HepG2 (cell line): ENCODE results near the gene DTNA. TPM values are rescaled to one million over a fixed set of nuclear protein-coding genes. Genes with fewer than 3 reads are reported as not detected.

ENCODE experiments used
- ATAC-seq: fragments of 200-7000 bp; cut with Tn5 transposase; 3 replicates; pipeline ENCODE4 v1.9.1; 2020; ENCODE audit warnings: mild to moderate bottlenecking, moderate library complexity
- BruUV-seq: library from RNA; stranded (reverse); fragments of 400-500 nt; replicated peaks from 2 replicates; lab custom pipeline; 2021; lab: Mats Ljungman, UMichigan
- CTCF ChIA-PET: fragments of 300-600 bp; formaldehyde crosslinking; extraction: SDS; loops from one replicate; lab custom pipeline; 2021; ENCODE audit warnings: low total read pairs, inconsistent platforms, low intra/inter-chr PET ratio; lab: Yijun Ruan, JAX
- POLR2A ChIA-PET: fragments of 350-600 bp; sonication (Branson Sonifier 250); formaldehyde crosslinking; loops from one replicate; lab custom pipeline; 2020; ENCODE audit warnings: antibody characterized with exemption, inconsistent platforms; lab: Yijun Ruan, JAX
- DNase-seq: peaks from one replicate; pipeline ENCODE4 v3.0.0-alpha.2; 2015; ENCODE audit warnings: low spot score
- FAIRE-seq: peaks from 3 replicates; lab custom pipeline; 2011; peaks lifted over from hg19 to GRCh38; lab: Jason Lieb, UNC
- H2AFZ ChIP-seq: one replicate; pipeline ENCODE4 v1.6.1; 2011; ENCODE audit warnings: low read length, inconsistent platforms
- H3K27ac ChIP-seq: fragments of 300-600 bp; 3 replicates; pipeline ENCODE4 v1.8.0; 2011; ENCODE audit warnings: mixed run types, mild to moderate bottlenecking, mixed read lengths, low read length, inconsistent platforms; ENCODE audit not compliant: insufficient read depth; ENCODE audit errors: extremely low read length
- H3K27me3 ChIP-seq, 2 experiments: fragments of 200-600 bp in 1 of 2; 2 replicates in 1 of 2; 3 replicates in 1 of 2; pipeline versions ENCODE4 v1.6.0 to v1.8.0; 2011; ENCODE audit warnings: low read length in 2 of 2, mild to moderate bottlenecking in 2 of 2, moderate library complexity in 2 of 2, inconsistent platforms in 1 of 2; ENCODE audit not compliant: insufficient read depth in 2 of 2, control insufficient read depth in 1 of 2
- H3K36me3 ChIP-seq, 2 experiments: fragments of 200-600 bp in 1 of 2; replicated peaks in 1 of 2; 2 replicates in 1 of 2; 3 replicates in 1 of 2; pipeline versions ENCODE4 v1.5.1 to v1.8.0; 2011; ENCODE audit warnings: low read length in 2 of 2, inconsistent platforms in 1 of 2; ENCODE audit not compliant: insufficient read depth in 2 of 2, control insufficient read depth in 1 of 2
- H3K4me1 ChIP-seq: 2 replicates; pipeline ENCODE4 v1.5.1; 2012; ENCODE audit warnings: low read length, inconsistent platforms; ENCODE audit not compliant: insufficient read depth
- H3K4me2 ChIP-seq: 2 replicates; pipeline ENCODE4 v1.6.0; 2011; ENCODE audit warnings: low read depth, low read length, inconsistent platforms
- H3K4me3 ChIP-seq, 3 experiments: fragments of 200-600 bp in 1 of 3; sonication (generic), shearing (Covaris generic) in 1 of 3; replicated peaks in 1 of 3; 2 replicates each; pipeline ENCODE4 v1.5.1; 2011 to 2016; ENCODE audit warnings: low read length in 3 of 3, inconsistent platforms in 2 of 3, low read depth in 2 of 3, mild to moderate bottlenecking in 2 of 3, control low read depth in 1 of 3, mixed read lengths in 1 of 3; ENCODE audit not compliant: insufficient read depth in 1 of 3
- H3K79me2 ChIP-seq: one replicate; pipeline ENCODE4 v1.6.1; 2011; ENCODE audit warnings: low read length, inconsistent platforms; ENCODE audit not compliant: insufficient read depth
- H3K9ac ChIP-seq: 2 replicates; pipeline ENCODE4 v1.6.0; 2011; ENCODE audit warnings: mild to moderate bottlenecking, low read depth, low read length, inconsistent platforms; ENCODE audit not compliant: insufficient read depth
- H3K9me3 ChIP-seq: 2 replicates; pipeline ENCODE4 v1.5.1; 2012; ENCODE audit warnings: mild to moderate bottlenecking, low read length
- H4K20me1 ChIP-seq: 2 replicates; pipeline ENCODE4 v1.6.0; 2011; ENCODE audit warnings: inconsistent platforms, mild to moderate bottlenecking, low read length, moderate library complexity; ENCODE audit not compliant: insufficient read depth
- CBFB ChIP-seq: sonication (generic); formaldehyde crosslinking; IDR thresholded peaks from 2 replicates; pipeline ENCODE4 v1.4.0; 2020; ENCODE audit warnings: missing genetic modification reagents
- KDM5B ChIP-seq: sonication (generic); formaldehyde crosslinking; IDR thresholded peaks from 2 replicates; pipeline ENCODE4 v1.4.0; 2020; ENCODE audit warnings: missing genetic modification reagents, mild to moderate bottlenecking, borderline replicate concordance
- SKI ChIP-seq: fragments of 450-650 bp; IDR thresholded peaks from one replicate; pipeline ENCODE4 v1.6.1; 2018; ENCODE audit warnings: mild to moderate bottlenecking; ENCODE audit not compliant: partially characterized antibody
- SP2 ChIP-seq: sonication (generic); formaldehyde crosslinking; IDR thresholded peaks from 2 replicates; pipeline ENCODE4 v1.5.1; 2020; ENCODE audit warnings: mild to moderate bottlenecking, missing genetic modification reagents
- ZBTB21 ChIP-seq: sonication (generic); formaldehyde crosslinking; IDR thresholded peaks from 2 replicates; pipeline ENCODE4 v1.4.0; 2020; ENCODE audit warnings: missing genetic modification reagents
- ZNF317 ChIP-seq: sonication (generic); formaldehyde crosslinking; IDR thresholded peaks from 2 replicates; pipeline ENCODE4 v1.5.0; 2020; ENCODE audit warnings: mild to moderate bottlenecking, missing genetic modification reagents
- in situ Hi-C: cut with HindIII; loops from 2 replicates; pipeline ENCODE4 v1.10.0; 2017; ENCODE audit warnings: low pct_unique_long_range_greater_than_20kb; ENCODE audit not compliant: extremely low pct_ligation_motif_present
- intact Hi-C: fragments of 100-400 bp; cut with micrococcal nuclease; formaldehyde crosslinking; loops from one replicate; pipeline ENCODE4 v1.10.0; 2022; ENCODE audit not compliant: unreplicated experiment
- polyA plus RNA-seq, 8 experiments: library from polyadenylated mRNA; depleted of rRNA in 3 of 8; stranded (reverse) in 7 of 8; unstranded in 1 of 8; fragments of >200 nt; fragmentation: Illumina TruSeq in 4 of 8; extraction: Trizol in 4 of 8; gene quantifications; 2 replicates each; pipeline versions ENCODE4 v1.2.1 to v1.2.3, GENCODE V29; 2011 to 2016; ENCODE audit warnings: low read depth in 4 of 8, missing spikeins in 1 of 8, mixed read lengths in 1 of 8; ENCODE audit not compliant: insufficient read depth in 1 of 8
- total RNA-seq, 5 experiments: library from RNA; depleted of rRNA; stranded (reverse); fragments of >200 nt; fragmentation: Illumina TruSeq; extraction: Trizol; gene quantifications; 2 replicates each; pipeline ENCODE4 v1.2.3, GENCODE V29; 2016; ENCODE audit warnings: low read depth in 1 of 5
- TF ChIP-seq, protein P1 (sequence below): IDR thresholded peaks from 2 replicates; pipeline ENCODE4 v1.6.1; 2012; ENCODE audit warnings: low read depth, low read length, improper control_type of control experiment

Gene DTNA
- total and polyA plus RNA-seq, 2 of the 13 experiments (the other 11 are each of a cell fraction or from before 2014, with no cell fraction given), result 8.5 to 29.0 TPM

DNA sequence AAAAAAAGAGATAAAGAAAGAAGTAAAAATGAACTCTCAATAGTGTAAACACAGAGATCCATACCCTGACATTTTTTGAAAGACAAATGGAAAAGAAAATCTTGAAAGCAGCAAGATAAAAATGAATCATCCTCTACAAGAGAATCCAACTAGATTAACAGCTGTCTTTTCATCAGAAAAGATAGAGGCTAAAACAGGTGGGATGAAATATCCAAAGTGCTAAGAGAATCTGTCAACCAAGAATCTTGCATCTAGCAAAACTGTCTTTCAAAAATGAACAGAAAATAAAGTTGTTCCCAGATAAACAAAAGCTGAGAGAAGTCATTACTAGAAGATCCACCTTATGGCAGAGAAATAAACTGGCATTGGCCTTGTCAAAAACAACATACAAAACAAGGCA is 213.8 kb downstream of the DTNA start (continued):
- TF ChIP-seq, protein P1, sequence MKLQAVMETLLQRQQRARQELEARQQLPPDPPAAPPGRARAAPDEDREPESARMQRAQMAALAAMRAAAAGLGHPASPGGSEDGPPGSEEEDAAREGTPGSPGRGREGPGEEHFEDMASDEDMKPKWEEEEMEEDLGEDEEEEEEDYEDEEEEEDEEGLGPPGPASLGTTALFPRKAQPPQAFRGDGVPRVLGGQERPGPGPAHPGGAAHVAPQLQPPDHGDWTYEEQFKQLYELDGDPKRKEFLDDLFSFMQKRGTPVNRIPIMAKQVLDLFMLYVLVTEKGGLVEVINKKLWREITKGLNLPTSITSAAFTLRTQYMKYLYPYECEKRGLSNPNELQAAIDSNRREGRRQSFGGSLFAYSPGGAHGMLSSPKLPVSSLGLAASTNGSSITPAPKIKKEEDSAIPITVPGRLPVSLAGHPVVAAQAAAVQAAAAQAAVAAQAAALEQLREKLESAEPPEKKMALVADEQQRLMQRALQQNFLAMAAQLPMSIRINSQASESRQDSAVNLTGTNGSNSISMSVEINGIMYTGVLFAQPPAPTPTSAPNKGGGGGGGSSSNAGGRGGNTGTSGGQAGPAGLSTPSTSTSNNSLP, result no peak
- no peak for TF ChIP-seq CBFB (CRISPR knock-in tag)
- TF ChIP-seq ZBTB21 (CRISPR knock-in tag), result no peak
- TF ChIP-seq SKI, result no peak
- TF ChIP-seq, all 625 proteins: peak for 0

DNA sequence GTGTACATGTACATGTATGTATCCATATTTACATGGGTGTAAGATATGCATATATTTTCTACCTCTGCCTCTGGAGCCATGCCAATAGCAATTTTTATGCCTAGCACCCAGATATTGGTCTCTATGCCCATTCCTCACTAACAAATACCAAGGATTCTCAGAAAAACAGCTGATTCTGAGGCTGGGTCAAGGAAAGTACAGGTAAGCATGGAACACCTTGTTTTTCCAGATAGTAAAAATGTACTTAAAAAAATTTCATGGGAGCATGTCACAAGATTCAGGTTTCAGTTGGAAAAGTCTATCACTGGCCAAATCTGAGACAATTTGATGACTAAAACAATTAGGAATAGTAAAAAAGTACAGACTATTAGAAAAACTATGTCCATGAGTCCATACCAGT is 216.6 kb downstream of the DTNA start:
- Histone ChIP-seq H3K36me3 (no peaks in the 10 kb centered on the region; a peak in 1 of 5 replicates), H3K9ac (no peak overlapping the region; the same call in 1 of the 2 replicates), H2AFZ (no peak overlapping the region), H3K4me2 (peak overlapping the region; percentile 92; the same call in 1 of the 2 replicates), H3K79me2 (peaks cover 23% of the 10 kb centered on the region), H3K4me3 (no peak overlapping the region), H3K4me1 (peaks cover 91% of the 10 kb centered on the region), H3K27ac (no peak overlapping the region), H3K27me3 (no peaks in the 10 kb centered on the region), H4K20me1 (no peaks in the 10 kb centered on the region), H3K9me3 (no peaks in the 10 kb centered on the region)
- in situ Hi-C loops (no loop called here), intact Hi-C loops (loop anchor here (5.0 kb wide), 1 partner anchor 44 kb away; no protein-coding TSS in a partner anchor)
- no TSS peak for BruUV-seq
- ATAC-seq (no peak), FAIRE-seq (no peak), DNase-seq (no peak)
- ChIA-PET CTCF (no interaction called here), POLR2A (no interaction called here)
- TF ChIP-seq KDM5B (CRISPR knock-in tag) (no peak), ZNF317 (CRISPR knock-in tag) (peak; percentile 95), SP2 (no peak)
